LNCAP (cell line): Measurements from ENCODE around the gene KAZN.

Experiments
- TF ChIP-seq, protein P1 (sequence below): fragments of 450-650 bp; IDR thresholded peaks from 2 replicates; pipeline ENCODE4 v1.5.1; 2017; ENCODE audit warnings: mild to moderate bottlenecking

KAZN gene

DNA sequence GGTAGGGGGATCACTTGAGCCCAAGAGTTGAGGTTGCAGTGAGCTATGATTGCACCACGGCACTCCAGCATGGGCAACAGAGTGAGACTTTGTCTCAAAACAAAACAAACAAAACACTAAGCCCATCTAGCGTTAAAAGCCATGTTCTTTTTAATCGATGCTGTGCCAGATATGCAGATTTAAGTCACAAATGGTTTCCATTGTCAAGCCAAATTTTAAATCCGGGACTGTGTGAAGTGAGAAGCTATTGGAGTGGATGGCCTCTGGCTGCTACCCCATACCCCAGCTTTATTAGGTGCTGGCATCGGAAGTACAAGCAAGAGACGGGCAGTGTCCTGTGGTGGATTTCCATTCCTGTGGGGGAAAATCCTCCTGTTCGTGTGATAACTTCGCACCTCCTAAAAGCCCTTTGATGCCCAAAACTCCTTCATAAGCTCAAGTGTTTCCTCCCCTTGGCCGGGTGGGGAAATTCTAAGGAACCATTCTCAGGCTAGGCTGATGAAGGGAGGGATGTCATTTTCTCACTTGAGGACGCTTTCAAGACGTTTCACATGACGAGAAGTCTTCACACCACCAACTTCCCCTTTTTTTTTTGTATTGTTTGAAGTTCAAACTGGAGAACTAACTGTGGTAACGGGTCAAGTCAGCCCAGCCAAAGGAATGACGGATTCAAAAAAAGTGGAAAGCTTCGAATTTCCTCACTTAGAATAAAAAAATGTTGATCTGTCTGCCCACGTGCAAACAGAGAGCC is 140.8 kb downstream of the KAZN start:
- TF ChIP-seq, protein P1, sequence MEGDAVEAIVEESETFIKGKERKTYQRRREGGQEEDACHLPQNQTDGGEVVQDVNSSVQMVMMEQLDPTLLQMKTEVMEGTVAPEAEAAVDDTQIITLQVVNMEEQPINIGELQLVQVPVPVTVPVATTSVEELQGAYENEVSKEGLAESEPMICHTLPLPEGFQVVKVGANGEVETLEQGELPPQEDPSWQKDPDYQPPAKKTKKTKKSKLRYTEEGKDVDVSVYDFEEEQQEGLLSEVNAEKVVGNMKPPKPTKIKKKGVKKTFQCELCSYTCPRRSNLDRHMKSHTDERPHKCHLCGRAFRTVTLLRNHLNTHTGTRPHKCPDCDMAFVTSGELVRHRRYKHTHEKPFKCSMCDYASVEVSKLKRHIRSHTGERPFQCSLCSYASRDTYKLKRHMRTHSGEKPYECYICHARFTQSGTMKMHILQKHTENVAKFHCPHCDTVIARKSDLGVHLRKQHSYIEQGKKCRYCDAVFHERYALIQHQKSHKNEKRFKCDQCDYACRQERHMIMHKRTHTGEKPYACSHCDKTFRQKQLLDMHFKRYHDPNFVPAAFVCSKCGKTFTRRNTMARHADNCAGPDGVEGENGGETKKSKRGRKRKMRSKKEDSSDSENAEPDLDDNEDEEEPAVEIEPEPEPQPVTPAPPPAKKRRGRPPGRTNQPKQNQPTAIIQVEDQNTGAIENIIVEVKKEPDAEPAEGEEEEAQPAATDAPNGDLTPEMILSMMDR = no peak

DNA sequence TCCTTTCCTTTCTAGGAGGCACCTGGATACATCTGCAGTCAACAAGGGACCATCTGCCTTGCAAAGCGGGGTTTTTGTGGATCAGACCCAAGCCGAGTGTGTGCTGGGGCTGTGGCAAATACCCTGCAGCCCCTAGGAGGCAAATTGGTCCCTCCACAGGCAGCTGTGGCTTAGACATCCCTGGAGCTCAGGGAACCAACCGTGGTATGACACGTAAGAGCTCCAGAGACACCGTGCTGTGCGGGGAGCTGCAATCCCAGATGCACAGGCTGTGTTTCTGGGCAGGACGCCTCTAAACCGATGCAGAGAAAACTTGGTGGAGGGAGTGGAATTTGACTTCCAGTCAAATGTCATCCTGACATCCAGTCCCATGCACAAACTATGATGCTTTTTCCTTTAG is 141.5 kb downstream of the KAZN start:
- TF ChIP-seq, protein P1 = no peak

DNA sequence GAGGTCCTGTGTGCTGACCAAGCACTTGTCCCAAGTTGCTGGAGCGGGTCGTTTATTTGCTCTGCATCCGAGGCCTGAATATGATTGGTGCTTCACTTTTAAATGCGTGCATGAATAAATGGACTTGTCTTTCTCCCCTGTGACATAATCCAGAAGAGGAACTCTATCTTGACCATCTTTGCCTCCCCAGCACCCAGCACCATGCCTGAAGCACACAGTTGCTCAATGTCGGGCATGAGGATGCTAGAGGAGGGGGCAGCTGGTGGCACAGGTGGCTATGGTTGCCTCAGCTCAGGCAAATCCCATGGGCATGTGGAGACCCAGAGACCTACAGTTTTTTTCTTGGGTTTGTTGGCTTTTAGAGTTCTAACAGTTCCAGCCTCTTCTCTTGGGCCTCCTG is 142.6 kb downstream of the KAZN start:
- TF ChIP-seq, protein P1 = no peak

DNA sequence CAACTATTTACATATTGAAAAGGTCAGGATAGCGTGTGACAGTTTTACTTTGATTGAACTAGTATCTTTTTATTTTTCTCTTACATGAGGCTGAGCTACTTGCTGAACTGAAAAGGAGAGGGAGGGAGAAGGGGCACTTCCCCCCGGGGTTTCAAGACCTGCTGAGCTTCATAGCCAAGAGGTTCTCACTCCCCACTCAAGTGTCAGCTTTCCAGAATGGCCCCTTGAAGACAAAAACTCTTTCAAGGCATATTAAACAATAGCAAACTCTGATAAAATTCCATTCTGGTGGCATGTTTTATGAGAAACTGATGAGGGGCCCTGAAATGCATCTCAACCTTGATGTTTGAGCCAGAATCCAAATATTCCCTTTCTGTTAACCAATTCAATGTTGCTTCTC is 143.0 kb downstream of the KAZN start:
- TF ChIP-seq, protein P1 = no peak

DNA sequence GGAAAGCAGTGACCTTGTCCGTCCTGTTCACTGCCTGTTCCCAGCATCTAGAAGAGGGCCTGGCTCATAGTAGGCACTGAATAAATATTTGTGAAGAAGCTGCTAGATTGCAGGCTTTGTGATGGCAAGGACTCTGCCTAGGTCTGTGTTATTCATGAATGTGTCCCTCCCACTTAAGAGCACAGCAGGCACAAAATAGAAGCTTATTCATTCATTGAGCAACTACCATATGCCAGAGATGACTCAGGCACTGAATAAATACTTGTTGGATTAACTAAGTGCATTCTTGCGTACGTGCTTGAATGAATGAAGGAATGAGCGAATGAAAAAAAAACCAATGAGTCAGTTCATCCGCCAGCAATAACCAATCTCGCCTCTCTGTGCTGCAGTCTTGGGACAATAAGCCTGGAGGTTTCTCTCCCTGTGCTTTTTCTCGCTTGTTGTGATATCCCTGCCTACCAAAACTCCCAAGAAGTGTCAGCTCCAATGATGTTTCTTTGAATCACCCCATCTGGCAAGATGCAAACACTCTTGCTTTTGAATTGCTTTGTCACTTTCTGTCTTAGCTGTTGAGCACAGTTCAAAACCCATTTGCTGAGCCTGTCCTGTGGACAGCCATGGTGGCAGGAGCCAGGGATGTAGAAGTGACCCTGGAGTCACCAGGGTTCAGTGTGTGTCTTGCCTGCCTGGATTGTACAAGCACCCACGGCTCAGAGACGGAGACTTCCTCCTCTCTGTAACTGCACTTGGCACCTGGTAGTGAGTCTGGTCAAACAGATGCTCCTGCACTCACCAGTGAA is 143.9 kb downstream of the KAZN start:
- TF ChIP-seq, protein P1 = no peak

DNA sequence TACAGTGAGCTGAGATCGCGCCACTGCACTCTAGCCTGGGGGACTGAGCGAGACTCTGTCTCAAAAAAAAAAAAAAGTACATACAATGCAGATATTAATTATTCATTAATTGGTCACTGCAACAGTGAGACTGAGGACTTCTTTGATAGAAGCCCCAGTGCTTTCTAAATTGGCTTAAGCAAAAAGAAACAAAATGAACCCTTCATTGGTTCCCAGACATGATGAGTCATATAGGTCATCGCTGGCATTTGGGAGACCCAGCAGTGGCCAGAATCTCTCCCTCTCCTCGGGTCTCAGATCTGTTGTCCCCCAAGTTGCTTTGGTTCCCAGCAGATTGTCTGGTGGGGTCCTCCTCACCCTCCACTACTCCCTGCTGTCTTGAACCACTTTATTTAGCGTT is 144.9 kb downstream of the KAZN start:
- TF ChIP-seq, protein P1 = no peak

DNA sequence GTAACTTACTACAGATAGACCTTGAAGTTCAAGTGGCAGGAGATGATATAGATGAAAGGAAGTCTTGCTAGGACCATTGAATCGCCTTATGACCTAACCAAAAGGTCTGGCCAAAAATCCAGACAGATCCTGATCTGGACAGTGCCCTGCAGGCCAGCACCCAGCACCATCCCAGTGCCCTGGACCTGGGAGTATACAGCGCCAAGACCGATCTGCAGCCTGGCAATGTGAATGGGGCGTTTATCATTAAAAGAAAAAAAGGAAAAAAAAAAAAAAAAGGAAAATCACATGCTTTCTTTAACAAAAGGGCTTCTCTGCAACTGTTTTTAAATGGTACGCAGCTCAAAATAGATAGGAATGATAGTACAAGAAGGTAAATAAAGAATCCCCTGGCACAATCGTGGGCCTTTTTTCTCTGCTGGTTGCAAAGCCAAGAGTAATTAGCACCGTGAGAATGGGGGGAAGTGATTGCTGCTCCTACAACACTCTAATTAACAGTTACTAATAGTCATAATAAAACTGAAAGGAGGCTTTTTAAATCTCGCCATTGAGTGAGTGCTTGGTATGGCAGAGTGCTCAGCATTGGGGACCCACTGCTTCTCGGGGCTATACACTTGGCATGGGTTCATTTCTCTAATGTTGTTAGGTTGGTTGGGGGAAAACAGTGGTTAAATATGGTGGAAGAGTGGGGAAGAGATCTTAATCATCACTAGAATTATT is 146.7 kb downstream of the KAZN start:
- TF ChIP-seq, protein P1 = no peak
